HG03135 (cell line): ENCODE measurements around the gene TSPAN4.

Source experiments
- ATAC-seq: cut with Tn5 transposase; IDR thresholded peaks from one replicate; pipeline ENCODE4 v1.9.1; 2021; ENCODE audit warnings: mild to moderate bottlenecking, moderate library complexity; ENCODE audit not compliant: unreplicated experiment

Gene TSPAN4

GRCh38 chr11:842370-843002 is at the start of gene TSPAN4, which contains the start of gene POLR2L:
Gene TSPAN4, plus strand, starts transcription at chr11:842852. Its CDS starts 7,453 bp downstream, at chr11:850305.
Gene POLR2L, minus strand, starts transcription at chr11:842529. Its CDS starts 21 bp downstream, at chr11:842508.
- ATAC-seq: peak; percentile 57

- no peak for ATAC-seq
Observed at GRCh38 chr11:792873-793272, 49.8 kb upstream of the TSPAN4 start.

- ATAC-seq: no peak
Observed at GRCh38 chr11:793556-793955, 49.1 kb upstream of the TSPAN4 start.

DNA sequence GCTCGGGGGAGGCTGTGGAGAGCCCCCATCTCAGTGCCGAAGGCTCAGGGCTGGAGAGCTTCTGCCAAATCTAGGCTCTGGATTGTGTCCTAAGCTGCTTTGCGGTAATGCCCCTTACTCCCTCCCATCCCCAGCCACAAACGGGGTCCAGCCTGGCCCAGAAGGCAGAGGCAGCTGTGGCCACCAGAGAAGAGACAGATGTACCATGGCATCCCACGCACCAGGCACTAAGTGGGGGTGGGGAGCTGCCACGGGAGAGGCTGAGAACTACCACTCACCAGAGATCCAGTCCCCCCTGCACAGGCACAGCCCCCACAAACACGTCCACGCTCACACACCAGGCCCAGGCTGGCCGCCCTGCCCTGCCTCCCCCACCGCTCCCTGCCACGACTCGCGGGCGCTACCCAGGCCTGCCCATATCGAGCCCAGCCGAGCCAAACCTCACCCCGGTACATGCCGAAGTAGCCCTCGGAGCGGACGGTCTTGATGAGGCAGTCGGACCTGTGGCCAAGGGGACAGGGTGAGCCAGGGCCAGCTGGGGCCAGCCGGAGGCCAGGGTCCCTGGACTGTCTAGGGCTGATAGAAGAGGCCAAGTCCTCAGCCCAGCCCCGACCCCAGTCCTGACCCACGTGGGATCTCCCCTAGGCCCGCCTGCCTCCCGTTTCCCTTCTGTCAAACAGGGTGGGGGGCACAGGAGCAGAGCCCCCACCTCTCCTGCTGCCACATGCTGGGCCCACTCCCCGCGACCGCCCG is 48.5 kb upstream of the TSPAN4 start:
- no peak for ATAC-seq

- no peak for ATAC-seq
Observed at GRCh38 chr11:794766-795633, 47.7 kb upstream of the TSPAN4 start.

DNA sequence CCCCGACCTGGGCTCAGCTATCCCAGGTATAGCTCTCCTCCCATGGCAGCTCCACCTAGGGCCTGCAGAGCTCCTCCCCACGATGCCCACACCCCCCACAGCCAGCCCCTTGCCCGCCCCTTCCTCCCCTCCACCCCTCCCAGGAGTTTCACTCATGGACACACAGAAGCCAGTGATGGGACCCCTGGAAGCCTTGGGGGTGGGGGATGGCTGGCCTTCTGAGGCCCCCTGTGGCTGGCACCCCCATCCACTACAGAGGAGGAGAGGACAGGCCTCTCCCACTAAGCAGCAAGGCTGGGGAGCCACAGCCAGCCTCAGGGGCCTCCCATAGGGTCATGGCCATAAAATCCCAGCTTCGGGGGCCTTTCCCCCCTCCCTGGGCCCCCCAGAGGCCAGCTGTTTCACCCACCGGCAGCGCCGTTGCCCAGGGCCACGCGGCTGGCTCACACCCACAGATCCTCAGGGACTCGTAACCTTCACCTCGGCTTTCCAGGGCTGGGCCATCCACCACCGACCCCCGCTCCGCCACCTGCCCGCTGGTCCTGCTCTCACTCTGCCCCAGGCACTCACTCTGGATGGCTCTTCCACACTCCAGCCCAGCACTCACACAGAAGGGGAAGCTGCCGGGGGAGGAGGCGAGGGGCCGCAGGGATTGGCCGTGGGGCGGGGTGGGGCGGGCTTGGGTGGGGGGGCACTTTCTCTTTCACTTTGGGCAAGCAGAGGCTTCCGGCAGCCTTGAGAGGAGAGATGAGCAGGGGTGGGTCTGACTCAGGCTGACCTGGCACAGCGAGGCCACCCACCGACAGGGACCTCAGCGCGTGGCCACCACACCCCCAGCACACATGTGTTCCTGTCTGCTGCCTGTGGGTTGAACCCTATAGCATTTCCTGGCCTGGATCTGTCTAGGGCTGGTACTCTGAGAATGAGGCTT is 46.8 kb upstream of the TSPAN4 start:
- no peak for ATAC-seq

DNA sequence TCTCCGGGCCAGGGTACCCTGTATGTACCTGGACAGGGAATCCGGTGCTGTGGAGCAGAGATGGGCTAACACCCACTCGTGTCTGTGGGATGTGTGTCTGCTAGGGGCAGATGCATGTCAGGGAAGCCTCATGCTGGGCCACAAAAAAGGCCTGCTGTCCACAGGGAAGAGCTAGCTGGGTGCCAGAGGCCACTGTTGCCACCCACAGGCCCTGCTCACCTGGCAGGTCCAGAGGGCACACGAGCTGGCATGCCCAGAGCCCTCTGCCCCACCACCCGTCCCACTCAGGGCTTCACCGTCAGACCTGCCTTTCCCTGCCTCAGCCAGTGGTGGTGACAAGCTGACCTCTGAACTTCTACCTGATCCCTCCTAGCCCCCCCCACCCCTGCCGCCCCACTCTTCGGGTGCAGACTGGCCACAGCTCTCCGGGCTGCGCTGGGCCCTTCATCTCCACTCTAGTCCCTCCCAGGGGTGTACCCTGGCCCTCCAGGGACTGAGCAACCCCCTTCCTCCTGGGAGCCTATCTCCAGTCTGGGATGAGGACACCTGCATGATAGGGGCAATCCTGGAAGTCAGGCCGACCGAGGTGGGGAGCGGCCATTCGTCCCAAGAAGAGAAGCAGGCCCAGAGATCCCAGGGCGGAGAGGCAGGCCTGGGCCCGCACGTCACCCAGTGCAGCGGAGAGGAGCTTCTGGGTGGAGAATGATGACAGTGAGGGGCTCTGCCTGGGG is 45.9 kb upstream of the TSPAN4 start:
- no peak for ATAC-seq

DNA sequence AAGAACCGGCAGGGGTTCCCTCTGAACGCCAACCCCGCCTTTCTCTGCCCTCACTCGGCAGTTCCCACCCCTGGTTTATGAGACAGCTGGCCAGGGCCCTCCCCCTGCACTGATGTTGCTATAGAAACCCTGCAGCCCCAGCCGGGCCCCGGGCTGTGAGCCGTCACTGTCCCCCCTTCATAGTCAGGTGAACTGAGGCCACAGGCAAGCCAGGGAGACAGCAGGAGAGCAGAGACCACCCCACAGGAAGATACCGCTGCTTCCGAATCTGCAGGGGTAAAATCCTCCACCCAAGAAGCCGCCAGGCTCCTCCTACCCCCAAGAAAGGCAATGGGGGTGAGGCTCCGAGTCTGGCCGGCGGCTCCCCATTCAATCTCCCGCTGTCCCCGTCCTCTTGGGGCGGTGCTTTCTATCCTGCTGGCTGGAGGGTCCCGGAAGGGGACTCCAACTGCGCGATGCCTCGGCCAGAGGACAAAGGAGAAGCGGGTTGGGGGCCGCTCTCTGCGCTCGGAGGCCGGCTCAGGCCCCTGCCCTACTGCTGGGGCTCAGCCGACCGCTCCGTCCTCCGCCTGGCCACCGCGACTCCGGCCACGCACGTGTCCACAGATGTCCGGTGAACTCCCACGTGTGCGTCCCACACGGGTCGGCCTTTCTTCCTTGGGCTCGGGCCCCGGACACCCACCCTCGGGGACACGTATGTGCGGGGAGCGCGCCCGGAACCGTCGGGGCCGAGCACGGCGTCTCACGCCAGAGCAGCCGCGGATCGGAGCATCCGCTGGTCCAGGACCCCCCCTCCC is 45.2 kb upstream of the TSPAN4 start:
- ATAC-seq: peak; percentile 40

GRCh38 chr11:798093-798713 is 44.4 kb upstream of the TSPAN4 start, which contains the start of gene SLC25A22:
Gene SLC25A22, minus strand, starts transcription at chr11:798281. Its CDS starts 3,275 bp downstream, at chr11:795006.
- peak; percentile 50 for ATAC-seq

- no peak for ATAC-seq
Observed at GRCh38 chr11:799641-800316, 42.9 kb upstream of the TSPAN4 start.

GRCh38 chr11:800473-800872 is 42.2 kb upstream of the TSPAN4 start:
- no peak for ATAC-seq

DNA sequence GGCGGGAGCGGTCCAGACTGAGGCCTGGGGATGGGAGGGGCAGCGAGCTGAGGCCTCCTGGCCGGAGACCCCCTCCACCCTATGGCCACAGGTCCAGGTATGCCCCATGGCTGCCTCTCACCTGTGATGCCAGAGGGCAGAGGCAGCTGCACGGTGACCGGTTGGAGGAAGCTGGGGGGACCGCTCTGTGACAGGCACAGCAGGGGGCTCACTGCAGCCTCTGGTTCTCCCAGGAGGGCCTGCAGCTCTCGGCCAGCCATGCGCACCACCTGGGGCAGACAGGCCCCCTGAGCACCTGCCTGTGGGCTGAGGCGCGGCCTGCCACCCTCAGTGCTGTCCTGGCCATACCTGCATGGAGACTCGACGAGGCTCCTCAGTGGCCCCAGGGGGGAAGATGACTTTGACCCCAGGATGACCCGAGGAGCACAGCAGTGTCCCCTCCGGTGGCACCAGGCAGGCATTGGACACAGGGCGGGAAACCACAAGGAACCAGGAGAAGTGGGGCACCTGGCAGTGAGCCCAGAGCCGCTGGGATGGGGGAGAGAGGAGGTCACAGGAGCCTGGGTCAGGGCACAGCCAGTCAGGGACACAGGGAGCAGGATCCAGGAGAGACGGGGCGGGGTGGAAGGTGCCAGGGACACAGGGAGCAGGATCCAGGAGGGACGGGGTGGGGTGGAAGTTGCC is 41.4 kb upstream of the TSPAN4 start:
- ATAC-seq: no peak

GRCh38 chr11:802018-802617 is 40.5 kb upstream of the TSPAN4 start:
- no peak for ATAC-seq

GRCh38 chr11:802693-803466 is 39.8 kb upstream of the TSPAN4 start:
- no peak for ATAC-seq

DNA sequence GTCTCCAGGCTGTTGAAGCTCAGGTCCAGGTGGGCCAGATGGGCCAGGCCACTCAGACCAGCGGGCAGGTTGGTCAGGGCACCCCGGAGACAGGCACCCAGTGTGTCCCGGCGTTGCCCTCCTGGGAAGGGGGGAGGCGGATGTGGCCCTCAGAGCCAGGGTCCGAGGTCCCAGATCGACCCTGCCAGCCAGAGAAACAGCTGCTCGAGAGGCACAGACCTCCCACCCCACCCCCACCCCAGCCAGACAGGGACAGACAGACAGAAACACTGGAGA is 39.2 kb upstream of the TSPAN4 start:
- ATAC-seq: no peak
